ACHN (cell line): ENCODE measurements around the gene ARHGAP32.
"Not testable (repeated sequence)": the region's sequence is repeated elsewhere in the genome, so short reads cannot be mapped to it uniquely, and the experiment has no call there.

ENCODE experiments used
- DNase-seq: peaks from one replicate; pipeline ENCODE4 v3.0.0-alpha.2; 2015
- in situ Hi-C: cut with HindIII; loops from 2 replicates; pipeline ENCODE4 v1.10.0; 2017; ENCODE audit warnings: low sequenced_read_pairs, low pct_ligation_motif_present, low pct_unique_long_range_greater_than_20kb

The ARHGAP32 gene

DNA sequence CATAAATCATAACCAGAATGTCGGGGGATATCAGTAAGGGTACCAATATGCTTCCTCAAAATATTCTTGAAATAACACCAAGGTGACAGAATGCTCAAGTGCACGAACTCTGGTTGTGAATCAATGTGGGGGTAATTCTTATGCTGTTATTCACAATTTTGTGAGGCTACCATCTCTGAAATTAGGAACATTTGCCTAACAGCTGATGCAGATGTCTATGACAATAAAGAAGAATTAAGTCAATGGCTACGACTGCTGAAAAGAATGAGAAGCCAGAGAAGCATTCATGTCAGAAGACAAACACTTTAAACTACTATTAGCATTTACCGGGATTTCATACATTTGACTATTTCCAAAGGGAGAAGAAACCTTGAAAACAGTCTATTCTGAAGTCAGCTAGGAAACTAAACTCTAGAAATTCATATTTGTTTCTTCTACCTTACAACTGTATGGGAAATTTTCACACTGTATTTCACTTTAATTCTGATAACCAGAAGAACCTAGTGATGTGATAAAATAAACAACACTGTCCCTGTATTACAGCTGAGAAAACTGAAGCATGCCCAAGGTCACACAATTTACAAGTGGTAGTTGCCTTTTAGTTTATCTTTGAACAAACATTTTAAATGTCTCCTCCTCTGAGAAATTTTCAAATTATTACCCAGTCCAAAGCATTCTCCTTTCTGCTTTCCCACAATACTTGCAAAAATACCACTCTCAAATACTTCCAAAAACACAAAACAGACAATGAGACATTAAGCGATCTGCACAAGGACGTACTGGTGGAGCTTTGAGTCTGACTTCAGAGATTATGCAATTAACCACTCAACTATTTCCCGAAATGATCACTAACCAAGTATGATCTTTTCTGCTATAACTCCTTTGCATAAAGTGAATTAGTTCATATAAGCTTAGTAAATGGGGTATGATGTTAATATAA, 18.0 kb upstream of the ARHGAP32 start:
- in situ Hi-C loops = no loop called here
- DNase-seq = no peak

DNA sequence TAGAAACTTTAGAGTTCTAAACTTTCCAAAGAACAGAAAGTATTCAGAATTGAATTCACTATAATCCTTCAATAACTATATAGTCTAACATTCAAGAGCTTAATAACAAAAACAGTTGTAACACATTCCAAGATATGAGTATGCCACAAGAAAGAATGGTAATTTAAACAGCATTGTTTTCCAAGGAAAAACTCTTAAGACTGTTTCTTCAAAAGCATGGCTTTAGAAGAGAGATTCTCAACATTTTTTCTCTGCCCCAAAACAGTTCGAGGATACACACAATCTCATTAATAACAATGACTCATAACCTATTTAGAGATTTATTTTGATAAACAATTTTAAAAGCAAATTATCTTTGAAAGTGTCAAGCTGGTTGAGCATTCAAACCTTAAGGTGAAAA, 16.7 kb upstream of the ARHGAP32 start:
- in situ Hi-C loops = no loop called here
- DNase-seq = no peak

DNA sequence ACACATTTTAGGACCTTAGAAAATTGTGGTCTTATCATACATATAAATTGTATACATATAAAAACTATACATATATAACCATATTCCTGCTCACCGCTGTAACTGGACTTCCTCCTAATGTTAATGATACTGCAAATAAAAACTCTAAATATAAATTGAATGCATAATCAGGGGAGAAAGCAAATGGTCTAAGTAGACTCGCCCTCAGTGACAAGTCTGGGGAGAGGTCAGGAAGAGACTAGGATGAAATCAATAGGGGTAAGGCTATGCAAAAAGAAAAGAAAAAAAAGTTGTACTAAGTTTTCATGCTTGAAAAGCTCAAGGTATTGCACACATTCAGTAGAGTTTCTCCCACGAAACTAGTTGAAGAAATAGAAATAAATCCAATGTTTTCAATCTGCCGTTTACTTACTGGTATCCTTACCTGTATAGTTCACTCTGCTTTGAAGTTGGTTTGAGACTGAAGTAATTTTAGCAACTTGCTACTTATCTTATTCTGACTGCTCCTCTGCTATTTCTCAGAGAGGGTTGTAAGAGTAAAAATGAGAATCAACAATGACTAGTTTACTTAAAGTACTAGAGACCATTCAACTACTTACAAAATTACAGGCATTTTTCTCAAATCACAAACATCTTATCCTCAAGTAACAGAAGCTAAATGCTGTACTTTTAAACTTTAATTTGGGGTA, 12.2 kb upstream of the ARHGAP32 start:
- no peak for DNase-seq
- in situ Hi-C loops = no loop called here

DNA sequence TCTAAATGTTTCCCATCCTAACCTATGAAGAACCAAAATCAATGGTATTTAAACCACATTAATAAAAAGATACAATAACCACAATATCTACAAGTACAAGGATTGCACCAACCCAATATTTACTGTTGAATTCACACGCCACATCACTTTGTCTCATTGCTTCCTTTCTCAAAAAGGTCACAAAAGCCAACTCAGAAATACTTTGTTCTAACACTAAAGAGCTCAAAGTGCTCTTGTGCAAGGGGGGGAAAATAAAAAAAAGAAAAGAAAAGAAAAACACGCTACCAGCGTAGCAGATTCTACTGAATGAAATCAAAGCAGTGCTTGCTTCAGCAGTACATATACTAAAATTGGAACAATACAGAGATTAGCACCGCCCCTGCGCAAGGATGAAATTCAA, 10.5 kb upstream of the ARHGAP32 start:
- no peak for DNase-seq
- in situ Hi-C loops = no loop called here

DNA sequence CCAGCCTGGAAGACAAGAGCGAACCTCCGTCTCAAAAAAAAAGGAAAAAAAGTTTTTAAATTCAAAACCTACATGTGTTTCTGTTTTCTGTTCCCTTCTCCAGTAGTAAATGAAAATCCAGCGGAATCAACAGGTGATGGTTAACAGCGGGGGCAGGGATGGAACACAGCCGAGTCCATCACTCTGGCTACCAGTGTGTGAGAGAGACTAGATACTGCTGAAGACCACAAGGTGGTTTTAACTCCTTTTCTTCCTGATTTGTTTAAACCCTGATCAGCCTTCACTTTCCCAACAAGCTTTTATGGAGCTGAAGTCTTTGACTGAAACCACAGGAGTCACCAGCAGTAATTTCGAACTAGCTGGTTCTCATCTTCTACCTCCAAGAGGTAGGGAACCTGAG, 3.6 kb upstream of the ARHGAP32 start:
- DNase-seq = no peak
- in situ Hi-C loops = no loop called here

DNA sequence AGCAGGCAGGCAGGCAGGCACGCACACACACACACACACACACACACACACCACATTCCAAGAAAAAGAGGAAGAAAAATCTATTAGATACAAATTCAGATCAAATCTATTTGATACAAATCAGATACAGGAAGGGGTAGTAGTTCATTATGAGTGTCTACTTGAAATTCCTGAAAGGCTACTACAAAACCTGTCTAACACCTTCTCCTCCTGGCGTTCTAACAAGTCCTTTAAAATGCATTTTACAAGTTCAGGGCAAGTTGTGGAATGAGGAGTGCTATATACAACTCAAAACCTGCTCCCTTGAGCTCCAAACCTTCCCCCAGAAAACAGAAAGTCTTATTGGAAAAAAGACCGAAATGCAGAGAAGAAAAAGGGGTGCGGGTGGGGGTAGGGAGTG, 476 bp downstream of the ARHGAP32 start:
- in situ Hi-C loops = no loop called here
- DNase-seq = no peak

DNA sequence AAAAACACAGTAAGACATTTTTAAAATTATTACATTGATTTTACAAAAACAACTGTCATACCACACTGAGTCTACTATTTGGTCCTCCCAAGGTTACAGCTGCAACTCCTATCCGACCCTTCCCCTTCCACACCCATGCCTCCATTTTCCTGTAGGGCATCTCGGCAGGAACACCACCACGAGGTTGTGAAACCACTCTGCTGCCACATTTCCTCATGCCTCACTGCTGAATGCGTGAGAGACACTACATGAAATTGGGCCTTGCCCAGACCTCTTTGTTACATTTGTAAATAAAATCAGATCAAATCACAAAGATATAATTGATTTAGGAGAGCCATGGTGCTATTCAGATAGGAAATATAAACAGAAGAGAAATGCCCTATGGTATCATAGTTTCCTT, 2.0 kb downstream of the ARHGAP32 start:
- no peak for DNase-seq
- in situ Hi-C loops = no loop called here

DNA sequence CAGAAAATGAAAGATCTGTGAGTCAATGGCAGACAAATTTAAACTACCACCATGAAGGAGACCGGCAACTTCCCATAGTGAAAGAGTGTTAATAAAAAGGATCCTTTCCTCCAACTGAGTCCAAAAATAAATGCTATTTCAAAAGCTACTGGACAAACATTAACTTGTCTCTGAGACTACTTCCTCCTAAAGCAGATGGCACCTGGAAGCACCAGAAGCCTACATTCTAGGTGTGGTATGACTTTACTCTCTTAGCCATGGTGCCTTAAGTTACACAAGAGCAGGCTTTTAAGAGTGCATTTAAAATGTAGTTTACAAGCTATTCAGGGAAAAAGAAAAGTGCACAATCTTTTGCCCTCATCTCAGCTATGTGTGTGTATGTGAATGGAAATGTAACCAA, 2.5 kb downstream of the ARHGAP32 start:
- no peak for DNase-seq

DNA sequence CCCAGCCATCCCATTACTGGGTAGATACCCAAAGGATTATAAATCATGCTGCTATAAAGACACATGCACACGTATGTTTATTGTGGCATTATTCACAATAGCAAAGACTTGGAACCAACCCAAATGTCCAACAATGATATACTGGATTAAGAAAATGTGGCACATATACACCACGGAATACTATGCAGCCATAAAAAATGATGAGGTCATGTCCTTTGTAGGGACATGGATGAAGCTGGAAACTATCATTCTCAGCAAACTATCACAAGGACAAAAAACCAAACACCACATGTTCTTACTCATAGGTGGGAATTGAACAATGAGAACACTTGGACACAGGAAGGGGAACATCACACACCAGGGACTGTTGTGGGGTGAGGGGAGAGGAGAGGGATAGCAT, 7.0 kb downstream of the ARHGAP32 start:
- DNase-seq, in situ Hi-C loops: not testable (repeated sequence)

More for the DNA sequence above, 2.5 kb downstream of the ARHGAP32 start:
- in situ Hi-C loops = no loop called here

DNA sequence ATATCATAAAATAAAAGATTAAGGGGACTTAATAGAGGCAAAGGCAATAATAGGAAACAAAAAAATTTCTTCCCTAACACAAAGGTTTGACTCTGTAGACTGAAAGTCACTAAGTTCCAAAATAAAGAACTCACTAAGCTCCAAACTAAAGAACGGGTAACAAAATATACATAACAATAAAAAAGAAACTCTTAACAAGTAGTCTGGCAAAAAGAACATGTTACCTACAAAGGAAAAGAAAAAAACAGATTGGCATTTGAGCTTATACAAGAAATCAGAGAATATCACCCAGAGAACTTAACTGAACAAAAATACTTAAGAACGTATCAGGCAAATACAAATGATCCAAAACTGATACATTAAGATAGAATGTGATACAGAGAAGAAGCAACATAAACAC, 7.5 kb downstream of the ARHGAP32 start:
- no peak for DNase-seq
- in situ Hi-C loops = no loop called here

DNA sequence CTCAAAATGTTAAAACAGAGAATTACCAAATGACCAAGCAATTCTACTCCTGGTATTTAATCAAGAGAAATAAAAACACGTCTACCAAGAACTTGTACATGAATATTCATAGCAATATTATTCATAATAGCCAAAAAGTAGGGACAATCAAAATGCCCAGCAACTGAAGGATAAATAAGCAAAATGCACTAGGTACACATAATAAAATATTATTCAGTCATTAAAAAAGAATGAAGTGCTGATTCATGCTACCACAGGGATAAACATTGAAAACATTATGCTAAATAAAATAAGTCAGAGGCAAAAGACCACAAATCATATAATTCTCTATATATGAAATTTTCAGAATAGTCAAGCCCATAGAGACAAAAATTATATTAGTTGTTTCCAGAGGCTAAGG, 24.8 kb downstream of the ARHGAP32 start:
- no peak for DNase-seq
- in situ Hi-C loops = no loop called here

DNA sequence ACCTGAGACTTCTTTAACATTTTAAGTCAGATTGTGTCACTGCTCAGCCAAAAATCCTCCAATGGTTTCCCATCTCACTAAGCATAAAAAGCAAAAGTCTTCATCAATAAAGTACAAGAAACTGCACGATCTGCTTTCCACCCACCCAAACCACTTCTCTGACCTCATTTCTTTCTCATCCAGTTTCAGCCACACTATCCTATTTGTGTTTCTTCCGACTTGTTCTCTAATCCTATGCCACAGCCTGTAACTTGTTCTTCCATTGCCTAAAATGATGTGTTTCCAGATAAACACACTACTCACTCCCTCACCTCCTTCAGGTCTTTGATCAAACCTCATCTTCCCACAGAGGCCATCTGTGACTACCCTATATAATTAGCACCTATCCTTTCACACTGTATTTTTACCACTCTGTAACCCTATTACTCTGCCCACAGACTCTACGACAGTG, 28.4 kb downstream of the ARHGAP32 start:
- in situ Hi-C loops = no loop called here
- DNase-seq = no peak

DNA sequence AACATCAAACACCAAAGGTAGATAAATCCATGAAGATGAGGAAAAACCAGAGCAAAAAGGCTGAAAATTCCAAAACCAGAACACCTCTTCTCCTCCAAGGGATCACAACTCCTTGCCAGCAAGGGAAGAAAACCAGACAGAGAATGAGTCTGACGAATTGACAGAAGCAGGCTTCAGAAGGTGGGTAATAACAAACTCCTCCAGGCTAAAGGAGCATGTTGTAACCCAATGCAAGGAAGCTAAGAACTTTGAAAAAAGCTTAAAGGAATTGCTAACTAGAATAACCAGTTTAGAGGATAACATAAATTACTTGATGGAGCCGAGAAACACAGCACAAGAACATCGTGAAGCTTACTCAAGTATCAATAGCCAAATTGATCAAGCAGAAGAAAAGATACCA, 35.0 kb downstream of the ARHGAP32 start:
- DNase-seq, in situ Hi-C loops: not testable (repeated sequence)

DNA sequence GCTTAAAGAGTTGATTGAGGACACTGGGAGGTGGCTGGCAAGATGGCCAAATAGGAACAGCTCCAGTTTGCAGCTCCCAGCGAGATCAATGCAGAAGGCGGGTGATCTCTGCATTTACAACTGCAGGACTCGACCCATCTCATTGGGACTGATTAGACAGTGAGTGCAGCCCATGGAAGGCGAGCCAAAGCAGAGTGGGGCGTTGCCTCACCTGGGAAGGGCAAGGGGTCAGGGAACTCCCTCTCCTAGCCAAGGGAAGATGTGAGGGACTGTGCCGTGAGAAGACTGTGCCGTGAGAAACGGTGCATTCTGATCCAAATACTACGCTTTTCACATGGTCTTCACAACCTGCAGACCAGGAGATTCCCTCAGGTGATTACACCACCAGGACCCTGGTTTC, 36.4 kb downstream of the ARHGAP32 start:
- in situ Hi-C loops = no loop called here
- no peak for DNase-seq

DNA sequence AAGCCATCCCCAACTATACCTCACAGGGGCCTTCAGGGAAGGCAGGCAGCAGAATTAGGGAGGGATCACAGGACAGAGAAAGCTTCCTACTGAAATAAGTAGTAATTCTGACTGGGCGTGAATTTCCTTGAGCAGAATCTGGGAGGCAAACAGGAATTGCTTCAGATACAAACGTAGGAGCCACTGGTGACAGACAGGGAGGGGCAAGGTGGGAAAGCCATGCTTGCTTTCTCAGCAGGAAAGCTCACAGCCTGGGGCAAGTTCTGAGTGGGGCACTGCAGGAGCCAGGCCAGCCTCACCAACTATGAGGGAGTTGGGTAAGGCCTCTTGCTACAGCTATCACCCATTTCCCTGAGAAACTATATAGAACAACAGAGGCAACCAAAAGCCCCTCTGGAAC, 43.6 kb downstream of the ARHGAP32 start:
- in situ Hi-C loops = no loop called here
- no peak for DNase-seq

DNA sequence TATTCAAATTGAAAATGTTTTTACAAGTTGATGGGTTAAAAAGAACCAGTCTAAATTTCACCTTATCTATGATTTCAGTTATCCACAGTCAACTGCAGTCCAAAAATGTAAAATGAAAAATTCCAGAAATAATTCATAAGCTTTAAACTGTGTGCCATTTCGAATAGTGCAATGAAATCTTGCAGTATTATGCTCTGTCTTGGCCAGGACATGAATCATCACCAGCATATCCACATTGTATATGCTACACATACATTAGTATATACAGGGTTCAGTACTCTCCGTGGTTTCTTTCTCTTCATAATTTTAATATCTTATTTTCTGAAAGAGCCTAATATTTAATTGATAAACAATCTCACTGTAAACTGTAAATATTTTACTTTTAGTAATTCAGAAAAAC, 45.9 kb downstream of the ARHGAP32 start:
- in situ Hi-C loops = no loop called here
- DNase-seq = no peak

DNA sequence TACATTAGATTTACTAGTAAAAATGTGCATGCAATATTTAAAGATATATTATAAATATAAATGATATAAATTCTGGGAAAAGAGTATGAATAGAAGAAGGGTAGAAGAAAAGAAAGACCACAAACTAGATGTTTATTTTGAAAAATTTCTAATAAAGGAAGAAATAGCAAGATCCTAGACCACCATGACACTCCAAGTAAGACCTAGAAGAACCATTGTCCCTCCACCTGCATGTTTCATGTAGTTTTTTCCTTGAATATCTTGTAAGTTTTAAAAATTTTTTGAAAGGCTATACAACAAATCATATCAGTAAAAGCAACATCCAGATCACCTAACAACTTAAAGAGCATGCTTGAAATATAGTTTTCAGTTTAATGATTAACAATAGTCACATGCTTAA, 46.8 kb downstream of the ARHGAP32 start:
- in situ Hi-C loops = no loop called here
- DNase-seq = no peak

DNA sequence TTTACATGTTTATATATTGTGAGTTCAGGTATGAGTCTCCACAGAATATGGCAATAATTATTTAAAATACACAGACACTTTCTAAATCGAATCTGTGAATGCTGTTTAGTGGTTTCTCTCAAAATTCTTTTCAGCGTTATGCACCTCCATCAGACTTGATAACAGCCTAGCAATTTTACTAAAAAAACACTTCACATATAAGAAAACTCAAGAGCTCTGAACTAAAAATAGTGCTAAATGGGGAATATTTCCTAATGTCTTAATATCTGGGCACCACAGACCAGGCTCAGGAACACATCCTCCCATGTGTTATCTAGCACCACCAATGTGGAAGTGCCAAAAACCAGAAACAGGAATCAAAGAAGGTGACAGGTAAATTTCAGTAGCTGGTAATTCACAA, 47.9 kb downstream of the ARHGAP32 start:
- peak; percentile 8 for DNase-seq
- in situ Hi-C loops = no loop called here

DNA sequence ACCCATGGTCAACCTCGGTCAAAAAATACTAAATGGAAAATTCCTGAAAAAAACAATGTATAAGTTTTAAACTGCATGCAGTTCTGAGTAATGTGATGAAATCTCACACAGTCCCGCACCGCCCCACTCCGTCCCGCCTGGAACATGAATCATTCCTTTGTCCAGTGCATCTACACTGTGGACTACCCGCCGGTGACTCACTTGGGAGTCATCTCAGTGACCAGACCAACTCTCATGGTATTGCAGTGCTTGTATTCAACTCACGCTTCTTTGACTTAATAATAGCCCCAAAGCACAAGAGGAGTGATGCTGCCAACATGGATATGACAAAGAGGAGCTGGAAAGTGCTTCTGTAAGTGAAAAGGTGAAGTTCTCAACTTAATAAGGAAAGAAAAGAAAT, 48.8 kb downstream of the ARHGAP32 start:
- in situ Hi-C loops = no loop called here
- peak; percentile 96 for DNase-seq
